SK-N-SH treated with all-trans-retinoic acid at 6 μM for 48 hours (cell line): ENCODE results near the gene CCDC148.

ENCODE experiments used
- ARNTL ChIP-seq: fragments of 450-650 bp; formaldehyde crosslinking; IDR thresholded peaks from 2 replicates; pipeline ENCODE4 v1.5.0; 2020; ENCODE audit warnings: low read depth, mild to moderate bottlenecking, moderate library complexity, borderline replicate concordance
- BACH2 ChIP-seq: fragments of 250-450 bp; sonication (Bioruptor Pico); IDR thresholded peaks from 2 replicates; pipeline ENCODE4 v1.9.0; 2021; ENCODE audit warnings: mild to moderate bottlenecking, borderline replicate concordance
- CSRNP3 ChIP-seq: fragments of 250-450 bp; sonication (Bioruptor Pico); IDR thresholded peaks from 2 replicates; pipeline ENCODE4 v1.5.1; 2021; ENCODE audit warnings: mild to moderate bottlenecking, moderate library complexity
- ESRRG ChIP-seq: fragments of 250-450 bp; sonication (Bioruptor Pico); IDR thresholded peaks from 2 replicates; pipeline ENCODE4 v1.6.1; 2021; ENCODE audit warnings: mild to moderate bottlenecking
- GLIS3 ChIP-seq: fragments of 250-450 bp; sonication (Bioruptor Pico); IDR thresholded peaks from 2 replicates; pipeline ENCODE4 v1.5.0; 2020; ENCODE audit warnings: mild to moderate bottlenecking, moderate library complexity
- PATZ1 ChIP-seq: fragments of 250-450 bp; sonication (Bioruptor Pico); IDR thresholded peaks from 2 replicates; pipeline ENCODE4 v1.8.0; 2020; ENCODE audit warnings: mild to moderate bottlenecking, moderate library complexity, borderline replicate concordance
- POU6F1 ChIP-seq: fragments of 250-450 bp; sonication (Bioruptor Pico); IDR thresholded peaks from 2 replicates; pipeline ENCODE4 v1.8.0; 2021; ENCODE audit warnings: low read depth, mild to moderate bottlenecking, moderate library complexity, borderline replicate concordance
- RARB ChIP-seq: fragments of 250-450 bp; sonication (Bioruptor Pico); IDR thresholded peaks from 2 replicates; pipeline ENCODE4 v1.8.0; 2021; ENCODE audit warnings: mild to moderate bottlenecking, moderate library complexity
- SNAI2 ChIP-seq: fragments of 250-450 bp; sonication (Bioruptor Pico); IDR thresholded peaks from 2 replicates; pipeline ENCODE4 v1.5.0; 2020; ENCODE audit warnings: mild to moderate bottlenecking, moderate library complexity
- TSHZ2 ChIP-seq: fragments of 250-450 bp; sonication (Bioruptor Pico); IDR thresholded peaks from 2 replicates; pipeline ENCODE4 v1.5.0; 2020; ENCODE audit warnings: mild to moderate bottlenecking, moderate library complexity
- ZFP3 ChIP-seq: fragments of 250-450 bp; sonication (Bioruptor Pico); IDR thresholded peaks from 2 replicates; pipeline ENCODE4 v1.5.0; 2020; ENCODE audit warnings: mild to moderate bottlenecking, moderate library complexity
- ZFP30 ChIP-seq: fragments of 450-650 bp; formaldehyde crosslinking; IDR thresholded peaks from 2 replicates; pipeline ENCODE4 v1.5.0; 2022; ENCODE audit warnings: mild to moderate bottlenecking, moderate library complexity
- ZNF70 ChIP-seq: fragments of 450-650 bp; formaldehyde crosslinking; IDR thresholded peaks from 2 replicates; pipeline ENCODE4 v1.5.0; 2020; ENCODE audit warnings: mild to moderate bottlenecking, moderate library complexity
- ZNF8 ChIP-seq: fragments of 450-650 bp; formaldehyde crosslinking; IDR thresholded peaks from 2 replicates; pipeline ENCODE4 v1.5.0; 2020; ENCODE audit warnings: mild to moderate bottlenecking, moderate library complexity

GRCh38 chr2:158496986-158497385 is 40.4 kb upstream of the CCDC148 start:
- TF ChIP-seq BACH2 (CRISPR knock-in tag) (no peak), ARNTL (CRISPR knock-in tag) (no peak), ZFP3 (CRISPR knock-in tag) (no peak), RARB (CRISPR knock-in tag) (no peak), PATZ1 (CRISPR knock-in tag) (no peak), ZFP30 (CRISPR knock-in tag) (no peak), POU6F1 (CRISPR knock-in tag) (no peak), ZNF8 (CRISPR knock-in tag) (no peak), TSHZ2 (CRISPR knock-in tag) (no peak), SNAI2 (no peak), ZNF70 (CRISPR knock-in tag) (no peak), ESRRG (CRISPR knock-in tag) (no peak), CSRNP3 (no peak), GLIS3 (CRISPR knock-in tag) (no peak)
